ENCODE measurements around the gene TIGD3.
A peak's percentile ranks its signal among the peaks of the same experiment; 100 is the strongest.

The TIGD3 gene

DNA sequence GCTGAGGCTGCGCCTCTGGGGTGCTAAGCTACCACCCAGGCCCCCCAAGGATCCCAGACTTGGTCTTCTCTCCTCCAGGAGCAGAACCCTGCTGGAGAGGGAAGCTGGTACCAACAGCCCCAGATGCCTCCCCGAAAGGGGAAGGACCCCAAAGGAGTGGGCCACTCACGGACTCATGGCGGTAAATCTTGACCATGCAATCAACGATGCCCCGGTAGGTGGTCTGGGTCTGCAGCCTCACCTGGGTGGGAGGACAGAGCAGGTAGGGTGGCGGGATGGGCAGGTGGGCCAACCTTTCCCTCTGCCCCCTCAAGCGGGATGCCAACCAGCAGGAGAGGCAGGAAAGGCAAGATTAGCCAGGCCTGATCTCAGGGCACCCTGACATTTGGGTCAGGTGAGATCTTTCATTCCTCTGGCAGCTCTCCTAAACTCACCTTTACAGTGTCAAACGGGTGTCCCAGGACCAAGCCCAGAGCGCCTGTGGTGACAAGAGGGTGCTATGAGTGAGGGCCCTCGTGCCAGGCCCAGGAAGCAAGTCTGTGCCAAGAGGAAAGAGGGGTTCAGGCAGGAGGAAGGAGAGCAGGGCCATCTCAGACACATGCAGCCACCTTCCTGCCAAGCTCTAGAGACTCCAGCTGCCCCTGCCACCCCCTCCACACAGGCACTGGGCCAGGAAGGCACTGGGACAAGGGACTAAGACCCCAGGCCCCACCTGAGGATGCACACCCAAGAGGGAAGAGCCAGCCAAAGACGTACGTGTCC lies 25.3 kb downstream of the TIGD3 start:
- Histone ChIP-seq H3K4me3 (replicated peaks; ENCODE audit: low read depth, low read length) (no peak overlapping the region), H3K36me3 (ENCODE audit: control insufficient read depth, insufficient read depth, low read length) (peaks cover 11% of the 10 kb centered on the region), H3K27me3 (replicated peaks; ENCODE audit: control insufficient read depth, insufficient read depth, low read length) (no peaks in the 10 kb centered on the region)
- DNase-seq (ENCODE audit: extremely low read depth, insufficient read length): no peak
- TF ChIP-seq, protein P1, sequence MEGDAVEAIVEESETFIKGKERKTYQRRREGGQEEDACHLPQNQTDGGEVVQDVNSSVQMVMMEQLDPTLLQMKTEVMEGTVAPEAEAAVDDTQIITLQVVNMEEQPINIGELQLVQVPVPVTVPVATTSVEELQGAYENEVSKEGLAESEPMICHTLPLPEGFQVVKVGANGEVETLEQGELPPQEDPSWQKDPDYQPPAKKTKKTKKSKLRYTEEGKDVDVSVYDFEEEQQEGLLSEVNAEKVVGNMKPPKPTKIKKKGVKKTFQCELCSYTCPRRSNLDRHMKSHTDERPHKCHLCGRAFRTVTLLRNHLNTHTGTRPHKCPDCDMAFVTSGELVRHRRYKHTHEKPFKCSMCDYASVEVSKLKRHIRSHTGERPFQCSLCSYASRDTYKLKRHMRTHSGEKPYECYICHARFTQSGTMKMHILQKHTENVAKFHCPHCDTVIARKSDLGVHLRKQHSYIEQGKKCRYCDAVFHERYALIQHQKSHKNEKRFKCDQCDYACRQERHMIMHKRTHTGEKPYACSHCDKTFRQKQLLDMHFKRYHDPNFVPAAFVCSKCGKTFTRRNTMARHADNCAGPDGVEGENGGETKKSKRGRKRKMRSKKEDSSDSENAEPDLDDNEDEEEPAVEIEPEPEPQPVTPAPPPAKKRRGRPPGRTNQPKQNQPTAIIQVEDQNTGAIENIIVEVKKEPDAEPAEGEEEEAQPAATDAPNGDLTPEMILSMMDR (IDR thresholded peaks at IDR 0.05; ENCODE audit: insufficient read depth, low read length, poor library complexity, severe bottlenecking): no peak

DNA sequence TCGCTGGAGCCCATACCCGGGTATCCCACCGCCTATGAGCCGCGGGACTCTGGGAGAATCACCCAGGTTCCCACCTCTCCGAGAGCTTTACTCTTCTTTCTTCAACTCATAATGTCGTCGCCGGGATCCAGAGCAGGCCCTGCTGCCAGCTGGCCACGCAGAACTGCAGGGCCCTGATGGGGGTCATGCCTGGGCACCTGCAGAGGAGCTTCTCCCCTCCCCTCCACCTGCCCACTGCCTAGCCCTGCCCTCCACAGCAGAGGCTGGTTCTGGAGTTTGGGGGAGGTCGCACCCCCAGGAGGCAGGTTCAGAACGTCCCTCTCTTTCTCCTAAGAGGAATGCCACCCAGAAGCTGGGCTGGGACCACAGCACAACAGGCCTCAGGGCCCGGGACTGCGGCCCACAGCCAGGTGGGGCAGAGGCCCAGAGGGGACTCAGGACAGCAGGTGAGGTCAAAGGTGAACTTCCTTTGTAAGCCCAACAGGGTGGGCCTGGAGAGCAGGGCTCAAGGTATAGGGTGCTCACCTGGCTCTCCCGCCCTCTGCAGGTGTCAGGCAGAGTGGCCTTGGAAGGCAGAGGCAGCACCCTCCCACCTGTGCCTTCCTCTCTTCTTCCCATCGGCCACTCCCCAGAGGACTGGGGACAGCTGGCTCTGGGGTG lies 26.0 kb downstream of the TIGD3 start:
- DNase-seq (ENCODE audit: extremely low read depth, insufficient read length): no peak
- no peaks in the 10 kb centered on the region for H3K27me3 ChIP-seq (replicated peaks; ENCODE audit: control insufficient read depth, insufficient read depth, low read length)
- peak overlapping the region; percentile 76 for H3K4me3 ChIP-seq (replicated peaks; ENCODE audit: low read depth, low read length)
- peaks cover 11% of the 10 kb centered on the region for H3K36me3 ChIP-seq (ENCODE audit: control insufficient read depth, insufficient read depth, low read length)
- TF ChIP-seq, protein P1 (IDR thresholded peaks at IDR 0.05; ENCODE audit: insufficient read depth, low read length, poor library complexity, severe bottlenecking): no peak

DNA sequence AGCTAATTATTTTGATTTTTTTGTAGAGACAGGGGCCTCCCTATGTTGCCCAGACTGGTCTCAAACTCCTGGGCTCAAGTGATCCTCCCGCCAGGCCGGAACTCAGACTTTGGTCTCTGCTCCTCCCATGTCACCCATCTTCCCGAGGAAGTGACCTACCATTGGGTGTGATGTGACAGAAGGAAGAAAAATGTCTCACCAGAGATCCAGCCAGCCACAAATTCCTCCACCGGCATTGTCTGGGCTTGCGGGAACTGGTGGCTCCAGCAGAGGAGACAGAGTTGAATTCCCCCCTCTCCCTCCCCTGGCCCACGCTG lies 27.1 kb downstream of the TIGD3 start:
- TF ChIP-seq, protein P1 (IDR thresholded peaks at IDR 0.05; ENCODE audit: insufficient read depth, low read length, poor library complexity, severe bottlenecking): no peak
- peaks cover 10% of the 10 kb centered on the region for H3K36me3 ChIP-seq (ENCODE audit: control insufficient read depth, insufficient read depth, low read length)
- no peak for DNase-seq (ENCODE audit: extremely low read depth, insufficient read length)
- peak overlapping the region; percentile 76 for H3K4me3 ChIP-seq (replicated peaks; ENCODE audit: low read depth, low read length)
- no peaks in the 10 kb centered on the region for H3K27me3 ChIP-seq (replicated peaks; ENCODE audit: control insufficient read depth, insufficient read depth, low read length)

DNA sequence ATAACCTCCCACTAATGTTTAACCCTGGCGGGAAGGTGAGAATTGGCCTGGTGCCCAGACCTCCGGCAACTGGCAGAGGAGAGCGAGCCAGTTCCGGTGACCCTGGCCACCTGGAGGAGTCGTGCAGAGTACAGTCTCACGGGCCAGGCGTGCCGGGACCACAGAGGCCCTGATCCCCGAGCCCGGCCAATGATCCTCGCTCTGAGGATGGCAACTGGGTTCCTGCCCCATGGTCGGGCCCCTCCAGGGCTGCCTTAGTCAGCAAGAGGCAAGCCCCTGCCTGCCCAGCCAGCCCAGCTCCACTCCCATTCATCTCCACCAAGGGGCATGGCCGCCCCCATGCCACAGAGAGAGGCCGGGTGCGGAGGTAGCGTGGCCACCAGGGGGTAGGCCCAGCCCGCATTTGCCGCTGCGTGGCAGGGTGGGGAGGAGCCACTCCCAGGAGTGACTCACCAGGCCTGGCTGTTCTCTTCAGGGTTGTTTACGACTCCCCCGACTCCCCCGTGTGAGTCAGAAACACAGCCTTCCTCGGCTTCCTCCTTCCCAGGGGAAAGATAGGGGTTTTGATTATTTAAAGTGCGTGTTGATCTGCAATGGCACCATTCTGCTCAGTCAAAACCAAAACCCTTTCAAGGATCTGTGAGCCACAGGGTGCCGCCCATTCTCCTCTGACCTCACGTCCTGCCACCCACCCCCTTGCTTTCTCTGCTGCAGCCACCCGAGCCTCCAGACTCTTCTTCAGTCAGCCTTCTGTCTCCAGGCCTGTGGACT lies 27.7 kb downstream of the TIGD3 start, which contains the start of gene SLC25A45:
Gene SLC25A45 (minus strand): TSS at position 614 of the 771 bp plus-strand sequence. CDS start 695 bp downstream, outside the sequence.
- H3K36me3 ChIP-seq (ENCODE audit: control insufficient read depth, insufficient read depth, low read length): peaks cover 10% of the 10 kb centered on the region
- peak within 1 kb of the TSS; percentile 76 for H3K4me3 ChIP-seq (replicated peaks; ENCODE audit: low read depth, low read length)
- H3K27me3 ChIP-seq (replicated peaks; ENCODE audit: control insufficient read depth, insufficient read depth, low read length): no peaks in the 10 kb centered on the region
- DNase-seq (ENCODE audit: extremely low read depth, insufficient read length): peak; percentile 88
- TF ChIP-seq, protein P1 (IDR thresholded peaks at IDR 0.05; ENCODE audit: insufficient read depth, low read length, poor library complexity, severe bottlenecking): peak; percentile 85

DNA sequence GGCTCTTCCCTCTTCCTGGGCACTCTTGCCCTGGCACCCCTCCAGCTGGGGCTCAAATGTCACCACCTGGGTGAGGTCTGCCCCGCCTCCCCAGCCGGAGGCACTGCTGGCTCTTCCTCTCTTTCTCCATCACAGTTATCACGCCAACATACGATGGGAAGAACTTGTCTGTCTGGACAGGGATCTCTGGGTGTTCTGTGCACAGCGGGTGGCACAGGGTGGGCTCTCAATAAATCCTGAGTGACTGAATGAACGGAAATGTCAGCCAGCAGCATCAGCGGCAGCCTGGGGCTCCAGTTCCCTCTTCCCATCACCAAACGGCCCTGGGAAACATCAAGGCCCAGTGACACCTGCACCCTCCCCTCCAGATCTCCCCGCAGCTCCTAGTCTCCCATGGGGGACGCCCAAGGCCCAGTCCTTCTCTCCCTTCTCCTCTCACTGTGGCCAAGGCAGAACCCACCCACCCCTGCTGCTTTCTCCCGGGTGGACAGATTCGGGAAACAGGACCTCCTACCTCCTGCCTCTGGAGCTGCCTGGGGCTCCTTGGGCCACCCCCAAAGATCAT lies 28.3 kb downstream of the TIGD3 start:
- DNase-seq (ENCODE audit: extremely low read depth, insufficient read length): no peak
- Histone ChIP-seq H3K27me3 (replicated peaks; ENCODE audit: control insufficient read depth, insufficient read depth, low read length) (no peaks in the 10 kb centered on the region), H3K36me3 (ENCODE audit: control insufficient read depth, insufficient read depth, low read length) (peaks cover 10% of the 10 kb centered on the region), H3K4me3 (replicated peaks; ENCODE audit: low read depth, low read length) (peak overlapping the region; percentile 76)
- TF ChIP-seq, protein P1 (IDR thresholded peaks at IDR 0.05; ENCODE audit: insufficient read depth, low read length, poor library complexity, severe bottlenecking): no peak

Measured in GM06990 (cell line).